ENCODE measurements around the gene HSPA2. TPM values are rescaled to one million over a fixed set of nuclear protein-coding genes. Genes with fewer than 3 reads are reported as not detected.

Gene HSPA2
- total RNA-seq, 4 donors from 2014 or later = 196 to 334 (median 265) TPM

- peak overlapping the region; percentile 84 to 98 (median 86) for H3K4me3 ChIP-seq
- H3K4me1 ChIP-seq = peaks cover 40 to 59% (median 57%) of the 10 kb centered on the region in 4 donors
- peak overlapping the region; percentile 91 to 100 (median 97) for H3K27ac ChIP-seq (replicated peaks in 1 of 4)
- under 1% methylated on average over 19 of the region's 29 CpGs for WGBS
- no peaks in the 10 kb centered on the region for H3K27me3 ChIP-seq
- H3K9me3 ChIP-seq = no peaks in the 10 kb centered on the region
- DNase-seq (ENCODE audit: extremely low spot score) = no peak
- H3K36me3 ChIP-seq = peaks cover 0 to 6% (median 0%) of the 10 kb centered on the region in 4 donors
- intact Hi-C loops (cut with DNase I) = loop anchor here (10.0 kb wide), 1 partner anchor 168 kb away; no protein-coding TSS in a partner anchor
- no peak for TF ChIP-seq CTCF (IDR thresholded peaks at IDR 0.05)
- TF ChIP-seq POLR2A (IDR thresholded peaks at IDR 0.05; ENCODE audit: low read depth) = no peak
- TF ChIP-seq EP300 (IDR thresholded peaks at IDR 0.05) = no peak
- TF ChIP-seq POLR2AphosphoS5 (IDR thresholded peaks at IDR 0.05) = no peak
Measured at GRCh38 chr14:64502887-64503433, 37.6 kb upstream of the HSPA2 start.

GRCh38 chr14:64503434-64504309 is 36.9 kb upstream of the HSPA2 start, which contains the start of gene ZBTB25:
Gene ZBTB25 (minus strand): TSS chr14:64503838. CDS start chr14:64490533, 13,305 bp downstream.
- Histone ChIP-seq H3K9me3 (no peaks in the 10 kb centered on the region), H3K4me3 (peak within 1 kb of the TSS; percentile 84 to 98 (median 86)), H3K4me1 (peaks cover 40 to 66% (median 62%) of the 10 kb centered on the region in 4 donors), H3K27ac (replicated peaks in 1 of 4) (peak within 1 kb of the TSS; percentile 91 to 100 (median 97)), H3K27me3 (no peaks in the 10 kb centered on the region), H3K36me3 (peaks cover 0 to 6% (median 0%) of the 10 kb centered on the region in 4 donors)
- TF ChIP-seq POLR2A (IDR thresholded peaks at IDR 0.05; ENCODE audit: low read depth) = peak; percentile 85
- TF ChIP-seq EP300 (IDR thresholded peaks at IDR 0.05) = no peak
- TF ChIP-seq POLR2AphosphoS5 (IDR thresholded peaks at IDR 0.05) = peak; percentile 81 to 96
- 0% methylated on average over 30 of the region's 87 CpGs for WGBS
- intact Hi-C loops (cut with DNase I) = loop anchor here (10.0 kb wide), 1 partner anchor 169 kb away; no protein-coding TSS in a partner anchor
- DNase-seq (ENCODE audit: extremely low spot score) = peak; percentile 96

- peaks cover 40 to 70% (median 68%) of the 10 kb centered on the region in 4 donors for H3K4me1 ChIP-seq
- no peaks in the 10 kb centered on the region for H3K36me3 ChIP-seq
- WGBS = 0% methylated on average over 21 of the region's 63 CpGs
- DNase-seq (ENCODE audit: extremely low spot score) = peak; percentile 95
- TF ChIP-seq EP300 (IDR thresholded peaks at IDR 0.05) (no peak), POLR2A (IDR thresholded peaks at IDR 0.05; ENCODE audit: low read depth) (peak; percentile 80), CTCF (IDR thresholded peaks at IDR 0.05) (no peak), POLR2AphosphoS5 (IDR thresholded peaks at IDR 0.05) (peak; percentile 78 to 89)
- H3K27me3 ChIP-seq = no peaks in the 10 kb centered on the region
- intact Hi-C loops (cut with DNase I) = loop anchor here (10.0 kb wide), 1 partner anchor 170 kb away; no protein-coding TSS in a partner anchor
- H3K27ac ChIP-seq (replicated peaks in 1 of 4) = peak within 1 kb of the TSS; percentile 91 to 100 (median 97)
- peak within 1 kb of the TSS; percentile 84 to 98 (median 86) for H3K4me3 ChIP-seq
- no peaks in the 10 kb centered on the region for H3K9me3 ChIP-seq
Measured at GRCh38 chr14:64504310-64504896, 36.1 kb upstream of the HSPA2 start, which contains the start of gene ZBTB1. Gene ZBTB1 (plus strand): TSS chr14:64504770. CDS start chr14:64521505, 16,735 bp downstream.

- peak overlapping the region; percentile 91 to 100 (median 97) for H3K27ac ChIP-seq (replicated peaks in 1 of 4)
- no peaks in the 10 kb centered on the region for H3K27me3 ChIP-seq
- peak overlapping the region; percentile 84 to 98 (median 86) for H3K4me3 ChIP-seq
- peak; percentile 96 for DNase-seq (ENCODE audit: extremely low spot score)
- peaks cover 41 to 69% (median 67%) of the 10 kb centered on the region in 4 donors for H3K4me1 ChIP-seq
- no peaks in the 10 kb centered on the region for H3K36me3 ChIP-seq
- no peak for TF ChIP-seq POLR2A (IDR thresholded peaks at IDR 0.05; ENCODE audit: low read depth)
- peak in 1 of 2 donors; percentile 47 for TF ChIP-seq POLR2AphosphoS5 (IDR thresholded peaks at IDR 0.05)
- peak in 1 of 3 experiments; percentile 3 for TF ChIP-seq CTCF (IDR thresholded peaks at IDR 0.05)
- TF ChIP-seq EP300 (IDR thresholded peaks at IDR 0.05) = no peak
- H3K9me3 ChIP-seq = no peaks in the 10 kb centered on the region
- under 1% methylated on average over 35 of the region's 68 CpGs for WGBS
- intact Hi-C loops (cut with DNase I) = loop anchor here (10.0 kb wide), 1 partner anchor 170 kb away; no protein-coding TSS in a partner anchor
Measured at GRCh38 chr14:64504897-64505794, 35.4 kb upstream of the HSPA2 start.
